ENCODE measurements around the gene CAMP. TPM values are rescaled to one million over a fixed set of nuclear protein-coding genes. Genes with fewer than 3 reads are reported as not detected.
"Not testable (repeated sequence)": the region's sequence is repeated elsewhere in the genome, so short reads cannot be mapped to it uniquely, and the experiment has no call there.

Gene CAMP
- total RNA-seq, 2 donors from 2014 or later, result 0.40 TPM; not detected in 1

- no peak for DNase-seq
- no peak for ATAC-seq
- intact Hi-C loops (cut with DNase I, micrococcal nuclease), result no loop called here
These were observed 13.8 kb upstream of the CAMP start for GRCh38 chr3:48209445-48209844.

- ATAC-seq; DNase-seq; intact Hi-C loops (cut with DNase I, micrococcal nuclease): not testable (repeated sequence)
These were observed 12.8 kb upstream of the CAMP start for GRCh38 chr3:48210534-48210933.

- ATAC-seq; intact Hi-C loops (cut with DNase I, micrococcal nuclease); DNase-seq: not testable (repeated sequence)
These were observed 11.5 kb upstream of the CAMP start for GRCh38 chr3:48211776-48212175.

GRCh38 chr3:48214225-48214624 lies 9.1 kb upstream of the CAMP start:
- intact Hi-C loops (cut with DNase I, micrococcal nuclease), result no loop called here
- no peak for ATAC-seq
- no peak for DNase-seq

- no peak for ATAC-seq
- peak in 1 of 2 donors; percentile 22 for DNase-seq
These were observed 8.3 kb upstream of the CAMP start for GRCh38 chr3:48215019-48215418.

GRCh38 chr3:48215466-48215865 lies 7.8 kb upstream of the CAMP start:
- ATAC-seq, result peak; percentile 20
- DNase-seq, result no peak
- intact Hi-C loops (cut with DNase I, micrococcal nuclease), result no loop called here

More at GRCh38 chr3:48215019-48215418, 8.3 kb upstream of the CAMP start:
- intact Hi-C loops (cut with DNase I, micrococcal nuclease), result no loop called here

- DNase-seq (peak in 1 of 2 donors; percentile 38), ATAC-seq (no peak)
- intact Hi-C loops (cut with DNase I, micrococcal nuclease), result no loop called here
These were observed 7.4 kb upstream of the CAMP start for GRCh38 chr3:48215876-48216275.

GRCh38 chr3:48217449-48217848 lies 5.8 kb upstream of the CAMP start:
- no peak for DNase-seq
- ATAC-seq, result no peak

GRCh38 chr3:48218537-48218936 lies 4.8 kb upstream of the CAMP start:
- intact Hi-C loops (cut with DNase I, micrococcal nuclease), result no loop called here
- DNase-seq (no peak), ATAC-seq (no peak)

More at GRCh38 chr3:48217449-48217848, 5.8 kb upstream of the CAMP start:
- intact Hi-C loops (cut with DNase I, micrococcal nuclease), result no loop called here

- no peak for ATAC-seq
- DNase-seq, result no peak
- intact Hi-C loops (cut with DNase I, micrococcal nuclease), result no loop called here
These were observed 3.8 kb upstream of the CAMP start for GRCh38 chr3:48219543-48219942.

GRCh38 chr3:48220746-48221145 lies 2.5 kb upstream of the CAMP start:
- ATAC-seq (no peak), DNase-seq (no peak)
- intact Hi-C loops (cut with DNase I, micrococcal nuclease), result no loop called here

GRCh38 chr3:48225587-48225986 lies 2.3 kb downstream of the CAMP start:
- ATAC-seq (peak; percentile 75), DNase-seq (peak in 1 of 2 donors; percentile 56)
- intact Hi-C loops (cut with DNase I, micrococcal nuclease), result no loop called here

GRCh38 chr3:48226939-48227338 lies 3.6 kb downstream of the CAMP start:
- DNase-seq (no peak), ATAC-seq (no peak)
- intact Hi-C loops (cut with DNase I, micrococcal nuclease), result no loop called here

- DNase-seq (no peak), ATAC-seq (peak; percentile 68)
- intact Hi-C loops (cut with DNase I, micrococcal nuclease), result no loop called here
These were observed 8.9 kb downstream of the CAMP start for GRCh38 chr3:48232232-48232631.

GRCh38 chr3:48232734-48233133 lies 9.4 kb downstream of the CAMP start:
- DNase-seq (peak; percentile 63 to 72), ATAC-seq (peak; percentile 84)
- intact Hi-C loops (cut with DNase I, micrococcal nuclease), result no loop called here

- DNase-seq (no peak), ATAC-seq (no peak)
- intact Hi-C loops (cut with DNase I, micrococcal nuclease), result no loop called here
These were observed 10.2 kb downstream of the CAMP start for GRCh38 chr3:48233542-48233941.

GRCh38 chr3:48236531-48236930 lies 13.2 kb downstream of the CAMP start:
- ATAC-seq, result no peak
- DNase-seq, result no peak
- intact Hi-C loops (cut with DNase I, micrococcal nuclease), result no loop called here

GRCh38 chr3:48238531-48239085 lies 15.3 kb downstream of the CAMP start:
- no peak for DNase-seq
- ATAC-seq, result no peak
- intact Hi-C loops (cut with DNase I, micrococcal nuclease), result no loop called here

- intact Hi-C loops (cut with DNase I, micrococcal nuclease), result no loop called here
- no peak for ATAC-seq
- DNase-seq, result no peak
These were observed 17.0 kb downstream of the CAMP start for GRCh38 chr3:48240000-48240963.

- intact Hi-C loops (cut with DNase I, micrococcal nuclease), result no loop called here
- ATAC-seq (peak; percentile 43), DNase-seq (peak in 1 of 2 donors; percentile 34)
These were observed 18.6 kb downstream of the CAMP start for GRCh38 chr3:48241796-48242455.

Data from left colon (tissue), 2 donors.